ENCODE data around the gene ESR2. TPM values are rescaled to one million over a fixed set of nuclear protein-coding genes. Genes with fewer than 3 reads are reported as not detected.
"Not testable (repeated sequence)": the region's sequence is repeated elsewhere in the genome, so short reads cannot be mapped to it uniquely, and the experiment has no call there.

Gene ESR2
- total RNA-seq, 2 donors from 2014 or later, result 0.64 TPM; not detected in 1

DNA sequence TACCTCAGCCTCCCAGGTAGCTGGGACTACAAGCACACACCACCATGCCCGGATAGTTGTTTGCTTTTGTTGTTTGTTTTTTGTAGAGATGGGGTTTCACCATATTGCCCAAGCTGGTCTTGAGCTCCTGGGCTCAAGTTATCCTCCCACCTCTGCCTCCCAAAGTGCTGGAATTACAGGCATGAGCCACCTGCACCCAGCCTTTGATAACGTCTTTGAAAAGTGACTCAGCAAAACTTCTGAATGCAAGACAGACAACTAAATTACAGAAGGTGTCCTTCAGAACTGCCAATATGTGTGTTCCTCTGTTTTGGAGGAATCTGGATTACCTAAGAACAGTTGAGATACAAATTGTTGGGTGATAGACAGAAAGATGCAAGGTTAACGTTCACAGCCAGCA lies 99.8 kb downstream of the ESR2 start:
- Mint-ChIP-seq H3K4me1 (ENCODE audit: low read depth in 2 of 2) (peaks cover 18 to 34% of the 10 kb centered on the region in 2 donors), H3K4me3 (no peak overlapping the region)
- ATAC-seq, result no peak

GRCh38 chr14:64193821-64194220 lies 100.3 kb downstream of the ESR2 start:
- DNase-seq (ENCODE audit: low spot score) (no peak), ATAC-seq (no peak)
- Mint-ChIP-seq H3K9me3 (no peaks in the 10 kb centered on the region), H3K27me3 (no peaks in the 10 kb centered on the region), H3K27ac (peak overlapping the region; percentile 20 to 83), H3K4me1 (ENCODE audit: low read depth in 2 of 2) (peaks cover 13 to 30% of the 10 kb centered on the region in 2 donors), H3K4me3 (no peak overlapping the region), H3K36me3 (peaks cover 9% of the 10 kb centered on the region)

More for the DNA sequence above, 99.8 kb downstream of the ESR2 start:
- H3K27ac Mint-ChIP-seq, result peak overlapping the region; percentile 20 to 83
- H3K36me3 Mint-ChIP-seq, result peaks cover 9% of the 10 kb centered on the region
- no peaks in the 10 kb centered on the region for H3K27me3 Mint-ChIP-seq
- no peaks in the 10 kb centered on the region for H3K9me3 Mint-ChIP-seq
- no peak for DNase-seq (ENCODE audit: low spot score)

- H3K27me3 Mint-ChIP-seq, result no peaks in the 10 kb centered on the region
- H3K4me1 Mint-ChIP-seq (ENCODE audit: low read depth in 2 of 2), result peaks cover 5 to 25% of the 10 kb centered on the region in 2 donors
- ATAC-seq (no peak), DNase-seq (ENCODE audit: low spot score) (no peak)
- no peaks in the 10 kb centered on the region for H3K9me3 Mint-ChIP-seq
- peak overlapping the region in 1 of 2 donors; percentile 69 for H3K27ac Mint-ChIP-seq
- peaks cover 15% of the 10 kb centered on the region for H3K36me3 Mint-ChIP-seq
- no peak overlapping the region for H3K4me3 Mint-ChIP-seq
Measured at GRCh38 chr14:64191756-64192155, 102.4 kb downstream of the ESR2 start.

- no peak overlapping the region for H3K4me3 Mint-ChIP-seq
- H3K27me3 Mint-ChIP-seq, result no peaks in the 10 kb centered on the region
- peaks cover 15% of the 10 kb centered on the region for H3K36me3 Mint-ChIP-seq
- no peaks in the 10 kb centered on the region for H3K9me3 Mint-ChIP-seq
- peaks cover 0 to 19% of the 10 kb centered on the region in 2 donors for H3K4me1 Mint-ChIP-seq (ENCODE audit: low read depth in 2 of 2)
- peak overlapping the region in 1 of 2 donors; percentile 69 for H3K27ac Mint-ChIP-seq
- ATAC-seq, result no peak
- no peak for DNase-seq (ENCODE audit: low spot score)
Measured at GRCh38 chr14:64190974-64191502, 103.1 kb downstream of the ESR2 start.

- Mint-ChIP-seq H3K4me3 (no peak overlapping the region), H3K27me3 (no peaks in the 10 kb centered on the region), H3K9me3 (no peaks in the 10 kb centered on the region), H3K36me3 (peaks cover 15% of the 10 kb centered on the region), H3K27ac (no peak overlapping the region), H3K4me1 (ENCODE audit: low read depth in 2 of 2) (peaks cover 0 to 3% of the 10 kb centered on the region in 2 donors)
- ATAC-seq (no peak), DNase-seq (ENCODE audit: low spot score) (no peak)
Measured at GRCh38 chr14:64187331-64187730, 106.8 kb downstream of the ESR2 start.

GRCh38 chr14:64186231-64187129 lies 107.7 kb downstream of the ESR2 start:
- no peak overlapping the region for H3K27ac Mint-ChIP-seq
- H3K4me1 Mint-ChIP-seq (ENCODE audit: low read depth in 2 of 2), result peaks cover 0 to 3% of the 10 kb centered on the region in 2 donors
- H3K36me3 Mint-ChIP-seq, result peaks cover 15% of the 10 kb centered on the region
- DNase-seq (ENCODE audit: low spot score) (no peak), ATAC-seq (no peak)
- H3K4me3 Mint-ChIP-seq, result no peak overlapping the region
- H3K9me3 Mint-ChIP-seq, result no peaks in the 10 kb centered on the region
- no peaks in the 10 kb centered on the region for H3K27me3 Mint-ChIP-seq

DNA sequence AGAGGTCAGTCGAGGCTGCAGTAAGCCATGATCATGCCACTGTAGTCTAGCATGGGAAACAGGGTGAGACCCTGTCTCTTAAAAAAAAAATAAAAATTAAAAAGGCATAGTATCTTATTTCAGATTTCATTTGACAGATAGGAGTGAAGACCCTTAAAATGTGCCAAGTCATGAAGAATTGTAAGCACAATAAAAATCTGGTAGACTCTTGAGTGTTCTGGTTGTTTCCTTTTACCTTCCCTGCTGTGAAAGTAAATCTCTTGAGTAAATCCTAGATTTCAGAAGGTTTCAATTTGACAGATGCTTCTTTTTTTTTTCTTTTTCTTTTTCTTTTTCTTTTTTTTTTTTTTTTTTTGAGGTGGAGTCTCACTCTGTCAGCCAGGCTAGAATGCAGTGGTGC lies 109.0 kb downstream of the ESR2 start:
- peaks cover 6% of the 10 kb centered on the region for H3K36me3 Mint-ChIP-seq
- no peaks in the 10 kb centered on the region for H3K27me3 Mint-ChIP-seq
- H3K27ac Mint-ChIP-seq, result no peak overlapping the region
- no peaks in the 10 kb centered on the region for H3K4me1 Mint-ChIP-seq (ENCODE audit: low read depth in 2 of 2)
- ATAC-seq (no peak), DNase-seq (ENCODE audit: low spot score) (no peak)
- H3K4me3 Mint-ChIP-seq, result no peak overlapping the region
- no peaks in the 10 kb centered on the region for H3K9me3 Mint-ChIP-seq

GRCh38 chr14:64184103-64184729 lies 110.0 kb downstream of the ESR2 start:
- H3K9me3 Mint-ChIP-seq, result no peaks in the 10 kb centered on the region
- no peak overlapping the region for H3K27ac Mint-ChIP-seq
- no peak overlapping the region for H3K4me3 Mint-ChIP-seq
- ATAC-seq (no peak), DNase-seq (ENCODE audit: low spot score) (no peak)
- peaks cover 6% of the 10 kb centered on the region for H3K36me3 Mint-ChIP-seq
- H3K4me1 Mint-ChIP-seq (ENCODE audit: low read depth in 2 of 2), result no peaks in the 10 kb centered on the region
- no peaks in the 10 kb centered on the region for H3K27me3 Mint-ChIP-seq

DNA sequence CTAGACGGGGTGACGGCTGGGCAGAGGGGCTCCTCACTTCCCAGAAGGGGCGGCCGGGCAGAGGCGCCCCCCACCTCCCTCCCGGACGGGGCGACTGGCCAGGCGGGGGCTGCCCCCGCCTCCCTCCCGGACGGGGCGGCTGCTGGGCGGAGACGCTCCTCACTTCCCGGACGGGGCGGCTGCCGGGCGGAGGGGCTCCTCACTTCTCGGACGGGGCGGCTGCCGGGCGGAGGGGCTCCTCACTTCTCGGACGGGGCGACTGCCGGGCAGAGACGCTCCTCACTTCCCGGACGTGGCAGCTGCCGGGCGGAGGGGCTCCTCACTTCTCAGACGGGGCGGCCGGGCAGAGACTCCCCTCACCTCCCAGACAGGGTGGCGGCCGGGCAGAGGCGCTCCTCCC lies 111.3 kb downstream of the ESR2 start:
- H3K4me3 Mint-ChIP-seq; H3K27ac Mint-ChIP-seq; DNase-seq (ENCODE audit: low spot score); H3K4me1 Mint-ChIP-seq (ENCODE audit: low read depth in 2 of 2); H3K9me3 Mint-ChIP-seq; ATAC-seq; H3K27me3 Mint-ChIP-seq; H3K36me3 Mint-ChIP-seq: not testable (repeated sequence)

DNA sequence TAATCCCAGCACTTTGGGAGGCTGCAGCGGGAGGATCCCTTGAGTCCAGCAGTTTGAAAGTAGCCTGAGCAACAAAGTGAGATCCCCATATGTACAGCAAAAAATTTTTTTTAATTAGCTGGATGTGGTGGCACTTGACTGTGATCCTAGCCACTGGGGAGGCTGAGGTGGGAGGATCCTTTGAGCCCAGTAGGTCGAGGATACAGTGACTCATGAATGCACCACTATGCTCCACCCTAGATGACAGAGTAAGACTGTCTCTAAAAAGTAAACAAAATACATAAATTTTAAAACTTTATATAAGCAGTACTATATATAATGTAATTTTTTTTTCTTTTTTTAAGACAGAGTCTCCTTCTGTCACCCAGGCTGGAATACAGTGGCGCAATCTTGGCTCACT lies 115.4 kb downstream of the ESR2 start:
- Mint-ChIP-seq H3K27ac (no peak overlapping the region), H3K36me3 (peaks cover 16% of the 10 kb centered on the region), H3K9me3 (no peaks in the 10 kb centered on the region), H3K27me3 (no peaks in the 10 kb centered on the region), H3K4me3 (no peak overlapping the region), H3K4me1 (ENCODE audit: low read depth in 2 of 2) (peaks cover 0 to 6% of the 10 kb centered on the region in 2 donors)
- no peak for DNase-seq (ENCODE audit: low spot score)
- ATAC-seq, result no peak

- Mint-ChIP-seq H3K27ac (peak overlapping the region; percentile 12 to 14), H3K4me1 (ENCODE audit: low read depth in 2 of 2) (peaks cover 0 to 6% of the 10 kb centered on the region in 2 donors), H3K27me3 (no peaks in the 10 kb centered on the region), H3K36me3 (peaks cover 16% of the 10 kb centered on the region), H3K9me3 (no peaks in the 10 kb centered on the region), H3K4me3 (no peak overlapping the region)
- DNase-seq (ENCODE audit: low spot score) (no peak), ATAC-seq (no peak)
Measured at GRCh38 chr14:64176330-64176729, 117.8 kb downstream of the ESR2 start.

DNA sequence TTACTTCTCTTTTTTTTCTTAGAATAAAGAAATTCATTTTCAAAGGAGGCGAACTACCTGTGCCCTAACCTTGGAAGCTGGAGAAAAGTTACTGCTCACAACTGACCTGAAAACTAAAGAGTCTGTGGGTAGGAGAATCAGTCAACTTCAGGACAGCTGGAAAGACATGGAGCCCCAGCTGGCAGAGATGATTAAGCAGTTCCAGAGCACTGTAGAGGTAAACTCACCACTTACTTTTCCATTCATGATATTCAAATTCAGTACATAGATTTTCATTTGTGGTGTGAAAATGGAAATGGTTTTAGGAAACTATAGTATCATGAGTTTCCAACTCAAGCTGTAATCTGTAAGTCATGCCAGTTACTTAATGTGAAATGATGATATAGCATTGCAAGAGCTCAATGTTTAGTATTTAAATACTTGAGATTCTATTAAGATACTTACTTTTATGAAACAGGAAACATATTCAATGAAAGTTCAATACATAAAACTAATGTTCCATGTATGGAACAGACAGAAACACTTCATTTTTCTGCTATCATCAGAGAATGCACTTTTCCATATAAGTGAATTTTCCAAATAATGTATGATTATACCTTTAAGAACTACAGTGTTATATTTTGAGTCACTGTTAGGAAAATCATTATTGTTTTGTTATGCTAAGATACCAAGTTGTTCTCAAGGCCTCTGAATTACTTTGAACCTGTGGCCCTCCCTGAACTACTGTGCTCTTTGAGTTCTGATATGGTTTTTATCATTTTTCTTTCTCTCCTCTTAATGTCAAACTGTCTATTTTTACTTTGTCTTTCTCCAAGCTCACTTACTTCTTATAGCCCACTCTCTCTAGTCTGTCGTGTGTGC lies 119.0 kb downstream of the ESR2 start:
- H3K36me3 Mint-ChIP-seq, result peaks cover 16% of the 10 kb centered on the region
- H3K4me1 Mint-ChIP-seq (ENCODE audit: low read depth in 2 of 2), result peaks cover 0 to 6% of the 10 kb centered on the region in 2 donors
- H3K9me3 Mint-ChIP-seq, result no peaks in the 10 kb centered on the region
- peak overlapping the region in 1 of 2 donors; percentile 12 for H3K27ac Mint-ChIP-seq
- DNase-seq (ENCODE audit: low spot score), result no peak
- H3K27me3 Mint-ChIP-seq, result no peaks in the 10 kb centered on the region
- H3K4me3 Mint-ChIP-seq, result no peak overlapping the region
- no peak for ATAC-seq

GRCh38 chr14:64170181-64170580 lies 124.0 kb downstream of the ESR2 start:
- DNase-seq (ENCODE audit: low spot score) (no peak), ATAC-seq (no peak)
- Mint-ChIP-seq H3K9me3 (no peaks in the 10 kb centered on the region), H3K4me3 (no peak overlapping the region), H3K4me1 (ENCODE audit: low read depth in 2 of 2) (no peaks in the 10 kb centered on the region), H3K27ac (no peak overlapping the region), H3K27me3 (no peaks in the 10 kb centered on the region), H3K36me3 (no peaks in the 10 kb centered on the region)

All from natural killer cell treated with Interleukin-12 subunit alpha and Interleukin-12 subunit beta and Interleukin-15 and Interleukin-18, amount 100 ng/mL, for 72 hours (primary cell).